Erythroblast (primary cell): ENCODE measurements around the gene EEF1A1.

Experiments used
- GATA1 ChIP-seq: IDR thresholded peaks from 2 replicates; pipeline ENCODE4 v1.6.1; 2011; ENCODE audit warnings: low read depth, mild to moderate bottlenecking, control low read depth, low read length, moderate library complexity
- POLR2A ChIP-seq: IDR thresholded peaks from 2 replicates; pipeline ENCODE4 v1.6.1; 2011; ENCODE audit warnings: mild to moderate bottlenecking, low read length

GRCh38 chr6:73516514-73517489 lies 4.0 kb downstream of the EEF1A1 start:
- peak; percentile 50 for TF ChIP-seq POLR2A
- no peak for TF ChIP-seq GATA1
